OCI-LY1 (cell line): ENCODE results near the gene NOXO1.

Experiments
- CTCF ChIP-seq: fragments of 200-600 bp; sonication (generic), shearing (Covaris generic); IDR thresholded peaks from 2 replicates; pipeline ENCODE4 v1.5.1; 2017; ENCODE audit warnings: mild to moderate bottlenecking, antibody characterized with exemption, low read length, moderate library complexity, mixed read lengths
- EZH2 ChIP-seq: fragments of 200-600 bp; sonication (generic), shearing (Covaris generic); IDR thresholded peaks from 2 replicates; pipeline ENCODE4 v1.8.0; 2017; ENCODE audit warnings: borderline replicate concordance, mixed run types, mild to moderate bottlenecking, antibody characterized with exemption, low read length, moderate library complexity, mixed read lengths

DNA sequence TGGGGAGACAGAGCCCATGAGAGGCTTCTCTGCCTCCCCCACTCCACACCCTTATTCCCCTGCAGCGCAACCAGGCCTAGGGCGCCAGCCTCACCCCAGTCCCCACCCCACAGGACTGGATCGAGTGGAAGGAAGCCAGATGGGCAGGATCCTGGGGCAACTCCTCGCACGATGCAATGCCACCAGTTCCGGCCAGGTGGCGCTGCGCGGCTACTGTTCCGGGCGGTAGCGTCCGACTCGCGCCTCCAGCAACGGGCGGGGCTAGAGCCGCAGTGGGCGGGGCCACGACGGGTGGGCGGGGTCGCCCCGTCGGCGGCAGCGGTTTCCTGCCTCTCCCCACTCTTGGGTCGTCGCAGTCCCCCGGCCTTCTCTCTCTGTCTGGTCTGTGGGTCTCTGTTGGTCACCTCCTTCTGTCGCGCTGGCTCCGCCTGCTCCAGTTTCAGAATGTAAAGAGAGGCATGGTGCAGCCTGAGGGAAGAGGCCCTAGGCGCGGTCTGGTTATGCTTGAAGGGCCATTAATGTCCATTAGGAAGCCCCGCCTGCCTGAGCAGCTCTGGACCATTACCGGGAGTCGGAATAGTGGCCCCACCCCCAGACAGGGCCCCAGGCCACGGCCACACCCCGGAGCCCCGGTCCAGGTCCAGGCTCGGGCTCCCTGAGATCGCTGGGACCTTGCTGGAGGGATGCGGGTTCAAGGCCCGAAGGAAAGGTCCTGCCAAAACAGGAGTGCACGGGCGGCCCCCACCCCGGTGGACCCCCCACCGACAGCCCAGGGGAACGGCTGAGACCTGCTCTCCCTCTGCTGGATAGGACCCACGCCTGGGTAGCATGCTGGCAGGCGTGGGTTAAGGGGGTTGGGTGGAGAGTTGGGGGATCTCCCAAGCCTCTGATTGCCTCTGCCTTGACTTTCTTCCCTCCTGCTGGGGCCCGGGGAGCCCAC, 42.1 kb upstream of the NOXO1 start:
- TF ChIP-seq CTCF (peak; percentile 95), EZH2 (no peak)
